Breast epithelium (tissue), 4 donors: ENCODE data around the gene MACROD2. TPM values are rescaled to one million over a fixed set of nuclear protein-coding genes. Genes with fewer than 3 reads are reported as not detected.

Source experiments
- DNase-seq, 2 donors: peaks; one replicate each; pipeline ENCODE4 v3.0.0-alpha.2; 2019; ENCODE audit warnings: low spot score in 2 of 2
- H3K27ac ChIP-seq, 2 donors: fragments of 200-600 bp; sonication (generic) in 1 of 2; one replicate each; pipeline ENCODE4 v1.5.1; 2016 to 2019; ENCODE audit warnings: mild to moderate bottlenecking in 1 of 2
- H3K27me3 ChIP-seq, 2 donors: fragments of 200-600 bp; sonication (generic) in 1 of 2; one replicate each; pipeline versions ENCODE4 v1.5.1 to v1.6.0; 2017 to 2019; ENCODE audit warnings: control low read depth in 1 of 2, mild to moderate bottlenecking in 1 of 2
- H3K36me3 ChIP-seq: fragments of 200-600 bp; one replicate; pipeline ENCODE4 v1.5.1; 2019
- H3K4me1 ChIP-seq, 2 donors: fragments of 200-600 bp; sonication (generic); one replicate each; pipeline ENCODE4 v1.5.1; 2016 to 2019; ENCODE audit warnings: control low read depth in 1 of 2
- H3K4me3 ChIP-seq, 3 donors: fragments of 200-600 bp; sonication (generic); 1 replicate in 2 of 3; 2 replicates in 1 of 3; pipeline ENCODE4 v1.5.1; 2016 to 2019; ENCODE audit warnings: mild to moderate bottlenecking in 3 of 3, moderate library complexity in 2 of 3
- H3K9me3 ChIP-seq, 2 donors: fragments of 200-600 bp; sonication (generic) in 1 of 2; one replicate each; pipeline ENCODE4 v1.5.1; 2016 to 2019; ENCODE audit warnings: control low read depth in 1 of 2
- CTCF ChIP-seq, 3 donors: fragments of 450-650 bp; IDR thresholded peaks; one replicate each; pipeline ENCODE4 v1.5.1; 2016 to 2017; ENCODE audit warnings: antibody characterized with exemption in 3 of 3, mild to moderate bottlenecking in 3 of 3, moderate library complexity in 3 of 3
- POLR2A ChIP-seq: fragments of 450-650 bp; IDR thresholded peaks from one replicate; pipeline ENCODE4 v1.6.1; 2016; ENCODE audit warnings: antibody characterized with exemption, mild to moderate bottlenecking, moderate library complexity
- POLR2AphosphoS5 ChIP-seq, 3 donors: sonication (generic); formaldehyde crosslinking; IDR thresholded peaks; one replicate each; pipeline ENCODE4 v1.6.1; 2017; ENCODE audit warnings: antibody characterized with exemption in 3 of 3
- intact Hi-C: fragments of 100-400 bp; cut with DNase I; formaldehyde crosslinking; loops from one replicate; pipeline ENCODE4 v1.15.1; 2023; ENCODE audit warnings: low total_unique reads
- total RNA-seq, 3 donors: library from RNA; depleted of rRNA; stranded (reverse); fragments of >200 nt; gene quantifications; one replicate each; pipeline ENCODE4 v1.1.0, GENCODE V29; 2016

MACROD2 gene
- total RNA-seq, 3 donors from 2014 or later = 6.7 to 26.8 (median 8.8) TPM

GRCh38 chr20:15060265-15061060 is 1065.1 kb downstream of the MACROD2 start:
- intact Hi-C loops = no loop called here
- H3K27ac ChIP-seq = no peak overlapping the region
- H3K4me1 ChIP-seq = peaks cover 0 to 4% of the 10 kb centered on the region in 2 donors
- H3K27me3 ChIP-seq = no peaks in the 10 kb centered on the region
- H3K9me3 ChIP-seq = no peaks in the 10 kb centered on the region
- TF ChIP-seq POLR2A = no peak
- no peak for DNase-seq
- H3K4me3 ChIP-seq = no peak overlapping the region
- H3K36me3 ChIP-seq = no peaks in the 10 kb centered on the region

GRCh38 chr20:15061061-15061430 is 1065.7 kb downstream of the MACROD2 start:
- peaks cover 0 to 4% of the 10 kb centered on the region in 2 donors for H3K4me1 ChIP-seq
- no peaks in the 10 kb centered on the region for H3K9me3 ChIP-seq
- H3K36me3 ChIP-seq = no peaks in the 10 kb centered on the region
- no peak overlapping the region for H3K27ac ChIP-seq
- DNase-seq = no peak
- no peak for TF ChIP-seq POLR2A
- TF ChIP-seq CTCF (IDR thresholded peaks at IDR 0.05) = no peak
- no peak for TF ChIP-seq POLR2AphosphoS5 (IDR thresholded peaks at IDR 0.05)
- intact Hi-C loops = no loop called here
- no peak overlapping the region for H3K4me3 ChIP-seq
- H3K27me3 ChIP-seq = no peaks in the 10 kb centered on the region

- Histone ChIP-seq H3K4me3 (no peak overlapping the region), H3K36me3 (no peaks in the 10 kb centered on the region), H3K27ac (no peak overlapping the region), H3K27me3 (no peaks in the 10 kb centered on the region), H3K4me1 (peaks cover 0 to 4% of the 10 kb centered on the region in 2 donors), H3K9me3 (no peaks in the 10 kb centered on the region)
- intact Hi-C loops = no loop called here
- DNase-seq = peak in 1 of 2 donors; percentile 31
- TF ChIP-seq POLR2AphosphoS5 (IDR thresholded peaks at IDR 0.05) = no peak
- TF ChIP-seq POLR2A = no peak
- TF ChIP-seq CTCF (IDR thresholded peaks at IDR 0.05) = peak in 1 of 3 donors; percentile 14
These were observed 1066.6 kb downstream of the MACROD2 start for GRCh38 chr20:15061955-15062354.

GRCh38 chr20:15063081-15063480 is 1067.8 kb downstream of the MACROD2 start:
- no peaks in the 10 kb centered on the region for H3K36me3 ChIP-seq
- no peak for DNase-seq

GRCh38 chr20:15064741-15065140 is 1069.4 kb downstream of the MACROD2 start:
- intact Hi-C loops = no loop called here
- DNase-seq = no peak
- peaks cover 0 to 4% of the 10 kb centered on the region in 2 donors for H3K4me1 ChIP-seq
- no peaks in the 10 kb centered on the region for H3K36me3 ChIP-seq
- H3K27me3 ChIP-seq = no peaks in the 10 kb centered on the region
- no peak overlapping the region for H3K27ac ChIP-seq
- no peak overlapping the region for H3K4me3 ChIP-seq
- H3K9me3 ChIP-seq = peaks cover 0 to 4% of the 10 kb centered on the region in 2 donors
- TF ChIP-seq CTCF (IDR thresholded peaks at IDR 0.05) = no peak
- TF ChIP-seq POLR2A = no peak
- no peak for TF ChIP-seq POLR2AphosphoS5 (IDR thresholded peaks at IDR 0.05)

More at GRCh38 chr20:15063081-15063480, 1067.8 kb downstream of the MACROD2 start:
- intact Hi-C loops = no loop called here
- no peaks in the 10 kb centered on the region for H3K27me3 ChIP-seq
- TF ChIP-seq POLR2AphosphoS5 (IDR thresholded peaks at IDR 0.05) = no peak
- no peak for TF ChIP-seq CTCF (IDR thresholded peaks at IDR 0.05)
- no peak for TF ChIP-seq POLR2A
- H3K9me3 ChIP-seq = no peaks in the 10 kb centered on the region
- peaks cover 0 to 4% of the 10 kb centered on the region in 2 donors for H3K4me1 ChIP-seq
- no peak overlapping the region for H3K4me3 ChIP-seq
- H3K27ac ChIP-seq = no peak overlapping the region
